PC-9 (cell line): Measurements from ENCODE around the gene DYNC1H1. TPM values are rescaled to one million over a fixed set of nuclear protein-coding genes. Genes with fewer than 3 reads are reported as not detected.

Experiments used
- BruUV-seq: library from RNA; stranded (reverse); fragments of 400-500 nt; replicated peaks from 2 replicates; lab custom pipeline; 2021; lab: Mats Ljungman, UMichigan
- CTCF ChIA-PET: fragments of 300-600 bp; sonication (Branson Sonifier 250); formaldehyde crosslinking; loops from one replicate; lab custom pipeline; 2022; ENCODE audit warnings: antibody characterized with exemption; lab: Charles Lee
- POLR2A ChIA-PET: fragments of 300-600 bp; sonication (Branson Sonifier 250); formaldehyde crosslinking; loops from one replicate; lab custom pipeline; 2022; ENCODE audit warnings: antibody characterized with exemption; ENCODE audit not compliant: unreplicated experiment; lab: Charles Lee
- DNase-seq, 2 experiments: peaks; one replicate each; pipeline versions ENCODE4 v3.0.0 to v3.0.0-alpha.2; 2015 to 2022; ENCODE audit warnings: mixed read lengths in 1 of 2
- H2AFZ ChIP-seq: fragments of 200-600 bp; sonication (generic); 2 replicates; pipeline ENCODE4 v1.8.1; 2017; ENCODE audit warnings: antibody characterized with exemption
- H3F3A ChIP-seq: fragments of 200-600 bp; sonication (generic); 2 replicates; pipeline ENCODE4 v1.8.1; 2017; ENCODE audit warnings: antibody characterized with exemption, mild to moderate bottlenecking, low read depth; ENCODE audit not compliant: insufficient read depth
- H3K27ac ChIP-seq: fragments of 200-600 bp; sonication (generic); 2 replicates; pipeline ENCODE4 v1.6.1; 2016; ENCODE audit warnings: mixed run types
- H3K27me3 ChIP-seq: fragments of 200-600 bp; sonication (generic); 2 replicates; pipeline ENCODE4 v1.6.1; 2016; ENCODE audit warnings: low read depth, mixed run types; ENCODE audit not compliant: insufficient read depth
- H3K36me3 ChIP-seq: fragments of 200-600 bp; sonication (generic); 2 replicates; pipeline ENCODE4 v1.6.1; 2016; ENCODE audit warnings: low read depth, mixed run types
- H3K4me1 ChIP-seq: fragments of 200-600 bp; sonication (generic); replicated peaks from 2 replicates; pipeline ENCODE4 v1.6.1; 2016; ENCODE audit warnings: mixed run types; ENCODE audit not compliant: insufficient read depth
- H3K4me2 ChIP-seq: fragments of 200-600 bp; sonication (generic); 2 replicates; pipeline ENCODE4 v1.6.1; 2017; ENCODE audit warnings: mixed run types
- H3K4me3 ChIP-seq: fragments of 200-600 bp; sonication (generic); 2 replicates; pipeline ENCODE4 v1.6.1; 2016; ENCODE audit warnings: mixed run types
- H3K79me2 ChIP-seq: fragments of 200-600 bp; sonication (generic); 2 replicates; pipeline ENCODE4 v1.6.1; 2017; ENCODE audit warnings: low read depth, mixed run types
- H3K9me2 ChIP-seq: fragments of 200-600 bp; sonication (generic); 2 replicates; pipeline ENCODE4 v1.8.1; 2017; ENCODE audit warnings: mild to moderate bottlenecking; ENCODE audit not compliant: insufficient read depth
- H3K9me3 ChIP-seq: fragments of 200-600 bp; sonication (generic); 2 replicates; pipeline ENCODE4 v1.8.1; 2016; ENCODE audit warnings: low read depth; ENCODE audit not compliant: insufficient read depth
- H4K20me1 ChIP-seq: fragments of 200-600 bp; sonication (generic); 2 replicates; pipeline ENCODE4 v1.8.1; 2017; ENCODE audit not compliant: insufficient read depth
- CTCF ChIP-seq: fragments of 200-600 bp; sonication (generic); conservative IDR thresholded peaks from 2 replicates; pipeline ENCODE4 v1.6.1; 2017; ENCODE audit warnings: mixed run types, antibody characterized with exemption, mild to moderate bottlenecking, moderate library complexity
- EZH2 ChIP-seq: fragments of 200-600 bp; sonication (generic); IDR thresholded peaks from 2 replicates; pipeline ENCODE4 v1.8.0; 2017; ENCODE audit warnings: antibody characterized with exemption, low read depth
- intact Hi-C: fragments of 100-400 bp; cut with micrococcal nuclease; formaldehyde crosslinking; loops from one replicate; pipeline ENCODE4 v1.10.0; 2022; ENCODE audit not compliant: unreplicated experiment
- total RNA-seq: library from RNA; stranded (reverse); gene quantifications from 2 replicates; pipeline ENCODE4 v1.2.3, GENCODE V29; 2021

Gene DYNC1H1
- total RNA-seq, 1 experiment from 2014 or later: 1,268 TPM

GRCh38 chr14:102057480-102058114, 93.2 kb downstream of the DYNC1H1 start:
- peaks cover 3% of the 10 kb centered on the region; the same call in 1 of the 2 replicates for H3K36me3 ChIP-seq
- H3K4me1 ChIP-seq: peaks cover 41% of the 10 kb centered on the region
- H3F3A ChIP-seq: peaks cover 62% of the 10 kb centered on the region
- no peaks in the 10 kb centered on the region for H3K9me3 ChIP-seq
- H3K4me3 ChIP-seq: no peak overlapping the region
- no peaks in the 10 kb centered on the region for H3K27me3 ChIP-seq
- H3K4me2 ChIP-seq: peak overlapping the region; percentile 14
- CTCF ChIA-PET: interaction anchor here (0.5 kb wide), 1 partner anchor 40 kb away, joined by 5 read pairs; no protein-coding TSS in a partner anchor
- DNase-seq: peak; percentile 43 to 62
- H4K20me1 ChIP-seq: no peaks in the 10 kb centered on the region
- no peaks in the 10 kb centered on the region for H3K79me2 ChIP-seq
- no peak overlapping the region for H2AFZ ChIP-seq
- no TSS peak for BruUV-seq
- H3K27ac ChIP-seq: no peak overlapping the region
- POLR2A ChIA-PET: interaction anchor here (0.7 kb wide), 1 partner anchor 286 kb away, joined by 5 read pairs; no protein-coding TSS in a partner anchor
- no peak for TF ChIP-seq CTCF
- no peak for TF ChIP-seq EZH2
- intact Hi-C loops: no loop called here
- H3K9me2 ChIP-seq: no peaks in the 10 kb centered on the region

GRCh38 chr14:102058146-102058545, 93.8 kb downstream of the DYNC1H1 start:
- Histone ChIP-seq H3K27me3 (no peaks in the 10 kb centered on the region), H3K4me1 (peaks cover 45% of the 10 kb centered on the region), H3F3A (peaks cover 64% of the 10 kb centered on the region), H3K4me2 (peak overlapping the region; percentile 14), H2AFZ (no peak overlapping the region), H3K79me2 (no peaks in the 10 kb centered on the region), H3K36me3 (no peaks in the 10 kb centered on the region), H3K9me3 (no peaks in the 10 kb centered on the region), H4K20me1 (no peaks in the 10 kb centered on the region), H3K4me3 (no peak overlapping the region), H3K9me2 (no peaks in the 10 kb centered on the region), H3K27ac (no peak overlapping the region)
- intact Hi-C loops: no loop called here
- BruUV-seq: no TSS peak
- no peak for TF ChIP-seq EZH2
- TF ChIP-seq CTCF: no peak
- no peak for DNase-seq
- CTCF ChIA-PET: interaction anchor here (0.5 kb wide), 1 partner anchor 39 kb away, joined by 5 read pairs; no protein-coding TSS in a partner anchor
- POLR2A ChIA-PET: interaction anchor here (0.6 to 0.7 kb wide), 2 partner anchors 26 to 287 kb away, joined by 5 to 6 read pairs; no protein-coding TSS in a partner anchor

- BruUV-seq: no TSS peak
- Histone ChIP-seq H4K20me1 (no peaks in the 10 kb centered on the region), H3K9me3 (no peaks in the 10 kb centered on the region), H3K36me3 (no peaks in the 10 kb centered on the region), H3K4me1 (peaks cover 53% of the 10 kb centered on the region), H3K4me3 (no peak overlapping the region), H3F3A (peaks cover 64% of the 10 kb centered on the region), H3K79me2 (no peaks in the 10 kb centered on the region), H3K4me2 (no peak overlapping the region), H3K27me3 (no peaks in the 10 kb centered on the region), H2AFZ (no peak overlapping the region), H3K9me2 (no peaks in the 10 kb centered on the region), H3K27ac (no peak overlapping the region)
- intact Hi-C loops: no loop called here
- CTCF ChIA-PET: no interaction called here
- DNase-seq: no peak
- no peak for TF ChIP-seq CTCF
- POLR2A ChIA-PET: no interaction called here
Measured at GRCh38 chr14:102058961-102059360, 94.6 kb downstream of the DYNC1H1 start.
